Vagina (tissue), 2 donors: Measurements from ENCODE around the gene ZNF816. TPM values are rescaled to one million over a fixed set of nuclear protein-coding genes. Genes with fewer than 3 reads are reported as not detected.
"Not testable (repeated sequence)": the region's sequence is repeated elsewhere in the genome, so short reads cannot be mapped to it uniquely, and the experiment has no call there.

Experiments used
- DNase-seq, 2 donors: peaks; one replicate each; pipeline ENCODE4 v3.0.0-alpha.2; 2017; ENCODE audit errors: extremely low spot score in 2 of 2
- H3K27ac ChIP-seq: fragments of 200-600 bp; sonication (generic); one replicate; pipeline ENCODE4 v1.5.1; 2019
- H3K27me3 ChIP-seq: fragments of 200-600 bp; sonication (generic); one replicate; pipeline ENCODE4 v1.5.1; 2019
- H3K36me3 ChIP-seq, 2 donors: fragments of 200-600 bp; sonication (generic); one replicate each; pipeline ENCODE4 v1.5.1; 2017 to 2019
- H3K4me1 ChIP-seq: fragments of 200-600 bp; sonication (generic); one replicate; pipeline ENCODE4 v1.5.1; 2019
- H3K4me3 ChIP-seq, 2 donors: fragments of 200-600 bp; sonication (generic); 1 replicate in 1 of 2; 2 replicates in 1 of 2; pipeline ENCODE4 v1.5.1; 2016 to 2019
- H3K9me3 ChIP-seq: fragments of 200-600 bp; sonication (generic); one replicate; pipeline ENCODE4 v1.5.1; 2019
- POLR2A ChIP-seq, 2 donors: fragments of 450-650 bp; IDR thresholded peaks; one replicate each; pipeline ENCODE4 v1.6.1; 2017; ENCODE audit warnings: antibody characterized with exemption in 2 of 2, mild to moderate bottlenecking in 2 of 2, moderate library complexity in 2 of 2
- POLR2AphosphoS5 ChIP-seq, 2 donors: sonication (generic); formaldehyde crosslinking; IDR thresholded peaks; one replicate each; pipeline ENCODE4 v1.9.0; 2017; ENCODE audit warnings: antibody characterized with exemption in 2 of 2, mild to moderate bottlenecking in 2 of 2, low read depth in 1 of 2; ENCODE audit not compliant: insufficient read depth in 1 of 2
- intact Hi-C: fragments of 100-400 bp; cut with DNase I; formaldehyde crosslinking; loops from one replicate; pipeline ENCODE4 v1.15.1; 2023
- total RNA-seq: library from RNA; depleted of rRNA; stranded (reverse); fragments of >200 nt; gene quantifications from one replicate; pipeline ENCODE4 v1.2.3, GENCODE V29; 2016
- TF ChIP-seq, protein P1 (sequence below), 3 experiments: fragments of 450-650 bp in 2 of 3; fragments of 200-600 bp in 1 of 3; sonication (generic) in 1 of 3; IDR thresholded peaks; one replicate each; pipeline ENCODE4 v1.5.1; 2017 to 2019; ENCODE audit warnings: antibody characterized with exemption in 3 of 3, mild to moderate bottlenecking in 2 of 3, moderate library complexity in 2 of 3

The ZNF816 gene
- total RNA-seq, 1 donor from 2014 or later, result 9.6 TPM

- TF ChIP-seq POLR2A (IDR thresholded peaks at IDR 0.05) (no peak), POLR2AphosphoS5 (IDR thresholded peaks at IDR 0.05; ENCODE audit: insufficient read depth in 1 of 2, low read depth in 1 of 2) (no peak)
- TF ChIP-seq, protein P1, sequence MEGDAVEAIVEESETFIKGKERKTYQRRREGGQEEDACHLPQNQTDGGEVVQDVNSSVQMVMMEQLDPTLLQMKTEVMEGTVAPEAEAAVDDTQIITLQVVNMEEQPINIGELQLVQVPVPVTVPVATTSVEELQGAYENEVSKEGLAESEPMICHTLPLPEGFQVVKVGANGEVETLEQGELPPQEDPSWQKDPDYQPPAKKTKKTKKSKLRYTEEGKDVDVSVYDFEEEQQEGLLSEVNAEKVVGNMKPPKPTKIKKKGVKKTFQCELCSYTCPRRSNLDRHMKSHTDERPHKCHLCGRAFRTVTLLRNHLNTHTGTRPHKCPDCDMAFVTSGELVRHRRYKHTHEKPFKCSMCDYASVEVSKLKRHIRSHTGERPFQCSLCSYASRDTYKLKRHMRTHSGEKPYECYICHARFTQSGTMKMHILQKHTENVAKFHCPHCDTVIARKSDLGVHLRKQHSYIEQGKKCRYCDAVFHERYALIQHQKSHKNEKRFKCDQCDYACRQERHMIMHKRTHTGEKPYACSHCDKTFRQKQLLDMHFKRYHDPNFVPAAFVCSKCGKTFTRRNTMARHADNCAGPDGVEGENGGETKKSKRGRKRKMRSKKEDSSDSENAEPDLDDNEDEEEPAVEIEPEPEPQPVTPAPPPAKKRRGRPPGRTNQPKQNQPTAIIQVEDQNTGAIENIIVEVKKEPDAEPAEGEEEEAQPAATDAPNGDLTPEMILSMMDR (IDR thresholded peaks at IDR 0.05), result no peak
- intact Hi-C loops, result no loop called here
- no peaks in the 10 kb centered on the region for H3K4me1 ChIP-seq
- DNase-seq, result no peak
- peaks cover 7 to 57% of the 10 kb centered on the region in 2 donors for H3K36me3 ChIP-seq
- H3K27me3 ChIP-seq, result no peaks in the 10 kb centered on the region
- no peak overlapping the region for H3K27ac ChIP-seq
- H3K9me3 ChIP-seq, result peaks cover 37% of the 10 kb centered on the region
- no peak overlapping the region for H3K4me3 ChIP-seq
Measured at GRCh38 chr19:52949422-52949821, 13.3 kb downstream of the ZNF816 start.

DNA sequence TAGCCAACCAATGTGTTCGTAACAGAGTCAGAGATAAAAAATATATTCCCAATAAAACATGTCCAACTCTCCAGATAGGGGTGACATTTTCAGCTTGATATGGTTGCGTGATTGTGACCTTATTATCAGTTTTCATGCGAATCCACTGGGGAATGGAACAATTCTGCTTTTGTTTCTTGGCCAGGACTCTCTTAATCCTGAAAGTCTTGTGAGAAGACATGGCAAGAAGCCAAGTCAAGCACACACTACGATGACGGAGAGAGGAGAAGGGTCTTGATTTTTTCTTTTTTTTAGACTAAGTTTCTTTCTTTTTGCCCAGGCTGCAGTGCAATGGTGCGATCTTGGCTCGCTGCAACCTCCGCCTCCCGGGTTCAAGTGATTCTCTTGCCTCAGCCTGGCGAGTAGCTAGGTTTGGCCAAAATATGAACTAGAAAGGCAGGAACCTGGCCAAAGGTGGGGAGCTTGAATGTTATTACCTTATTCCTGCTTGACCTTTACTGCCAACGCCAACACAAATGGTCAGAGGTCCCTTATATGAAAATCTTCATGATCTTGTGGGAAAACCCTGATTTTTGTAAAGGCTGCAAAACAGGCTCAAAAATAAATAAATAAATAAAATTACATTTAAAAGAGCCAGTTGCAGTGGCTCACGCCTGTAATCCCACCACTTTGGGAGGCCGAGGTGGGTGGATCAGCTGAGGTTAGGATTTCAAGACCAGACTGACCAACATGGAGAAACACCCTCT lies 14.5 kb downstream of the ZNF816 start:
- TF ChIP-seq, protein P1 (IDR thresholded peaks at IDR 0.05), result no peak
- TF ChIP-seq POLR2A (IDR thresholded peaks at IDR 0.05) (no peak), POLR2AphosphoS5 (IDR thresholded peaks at IDR 0.05; ENCODE audit: insufficient read depth in 1 of 2, low read depth in 1 of 2) (no peak)
- Histone ChIP-seq H3K4me3 (no peak overlapping the region), H3K27me3 (no peaks in the 10 kb centered on the region), H3K27ac (no peak overlapping the region), H3K4me1 (peaks cover 8% of the 10 kb centered on the region), H3K36me3 (peaks cover 7 to 49% of the 10 kb centered on the region in 2 donors), H3K9me3 (peaks cover 37% of the 10 kb centered on the region)
- no peak for DNase-seq
- intact Hi-C loops, result no loop called here

- no peak for TF ChIP-seq POLR2AphosphoS5 (IDR thresholded peaks at IDR 0.05; ENCODE audit: insufficient read depth in 1 of 2, low read depth in 1 of 2)
- no peak for TF ChIP-seq POLR2A (IDR thresholded peaks at IDR 0.05)
- TF ChIP-seq, protein P1 (IDR thresholded peaks at IDR 0.05), result no peak
- H3K4me1 ChIP-seq, result peaks cover 15% of the 10 kb centered on the region
- peak in 1 of 2 donors; percentile 75 for DNase-seq
- intact Hi-C loops, result no loop called here
- H3K36me3 ChIP-seq, result peaks cover 3 to 34% of the 10 kb centered on the region in 2 donors
- H3K27me3 ChIP-seq, result no peaks in the 10 kb centered on the region
- H3K27ac ChIP-seq, result no peak overlapping the region
- H3K4me3 ChIP-seq, result no peak overlapping the region
- peaks cover 31% of the 10 kb centered on the region for H3K9me3 ChIP-seq
Measured at GRCh38 chr19:52946322-52947310, 16.1 kb downstream of the ZNF816 start.

GRCh38 chr19:52945652-52946321 lies 16.9 kb downstream of the ZNF816 start:
- Histone ChIP-seq H3K9me3 (peaks cover 26% of the 10 kb centered on the region), H3K36me3 (peaks cover under 1 to 25% of the 10 kb centered on the region in 2 donors), H3K4me1 (peaks cover 22% of the 10 kb centered on the region), H3K27ac (no peak overlapping the region), H3K4me3 (no peak overlapping the region), H3K27me3 (no peaks in the 10 kb centered on the region)
- peak in 1 of 2 donors; percentile 25 for DNase-seq
- intact Hi-C loops, result no loop called here
- TF ChIP-seq, protein P1 (IDR thresholded peaks at IDR 0.05), result no peak
- TF ChIP-seq POLR2AphosphoS5 (IDR thresholded peaks at IDR 0.05; ENCODE audit: insufficient read depth in 1 of 2, low read depth in 1 of 2), result no peak
- TF ChIP-seq POLR2A (IDR thresholded peaks at IDR 0.05), result no peak

DNA sequence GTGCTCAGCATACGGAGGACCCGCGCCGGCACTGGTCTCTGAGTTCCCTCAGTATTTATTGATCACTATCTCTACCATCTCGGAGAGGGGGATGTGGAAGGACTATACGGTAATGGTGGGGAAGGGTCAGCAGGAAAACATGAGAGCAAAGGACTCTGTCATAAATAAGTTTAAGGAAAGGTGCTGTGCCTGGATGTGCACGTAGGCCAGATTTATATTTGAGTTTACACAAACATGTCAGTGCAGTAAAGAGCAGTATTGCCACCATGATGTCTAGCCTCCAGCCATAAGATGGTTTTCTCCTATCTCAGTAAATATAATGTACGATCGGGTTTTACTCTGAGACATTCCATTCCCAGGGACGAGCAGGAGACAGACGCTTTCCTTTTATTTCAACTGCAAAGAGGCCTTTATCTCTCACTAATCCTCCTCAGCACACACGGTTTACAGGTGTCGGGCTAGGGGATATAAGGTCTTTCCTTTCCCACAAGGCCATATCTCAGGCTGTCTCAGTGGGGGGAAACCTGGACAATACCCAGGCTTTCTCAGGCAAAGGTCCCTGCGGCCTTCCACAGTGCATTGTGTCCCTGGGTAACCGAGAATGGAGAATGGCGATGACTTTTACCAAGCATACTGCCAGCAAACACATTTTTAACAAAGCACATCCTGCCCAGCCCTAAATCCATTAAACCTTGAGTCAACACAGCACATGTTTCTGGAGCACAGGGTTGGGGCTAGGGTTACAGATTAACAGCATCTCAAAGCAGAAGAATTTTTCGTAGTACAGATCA lies 17.8 kb downstream of the ZNF816 start:
- peaks cover 22% of the 10 kb centered on the region for H3K4me1 ChIP-seq
- DNase-seq, result peak in 1 of 2 donors; percentile 58
- H3K36me3 ChIP-seq, result peaks cover 0 to 16% of the 10 kb centered on the region in 2 donors
- peaks cover 18% of the 10 kb centered on the region for H3K9me3 ChIP-seq
- not testable (repeated sequence) for H3K4me3 ChIP-seq, H3K27me3 ChIP-seq, H3K27ac ChIP-seq
- intact Hi-C loops, result loop anchor here (1.0 kb wide), 1 partner anchor 47 kb away; no protein-coding TSS in a partner anchor
